GM13977 (cell line): ENCODE results near the gene FRMPD1.

Experiments used
- DNase-seq: peaks from one replicate; pipeline ENCODE4 v3.0.0; 2012; ENCODE audit warnings: low spot score
- in situ Hi-C: fragments of 300-500 bp; cut with MboI; formaldehyde crosslinking; loops from one replicate; pipeline ENCODE4 v1.12.0; 2022; ENCODE audit warnings: low sequenced_read_pairs, low pct_unique_long_range_greater_than_20kb, mixed read lengths, inconsistent platforms; ENCODE audit not compliant: unreplicated experiment
- TF ChIP-seq, protein P1 (sequence below): IDR thresholded peaks from 2 replicates; pipeline ENCODE4 v1.5.1; 2012; ENCODE audit warnings: mild to moderate bottlenecking, control low read depth; ENCODE audit not compliant: insufficient read depth; ENCODE audit errors: extremely low read depth, missing control alignments

Gene FRMPD1

DNA sequence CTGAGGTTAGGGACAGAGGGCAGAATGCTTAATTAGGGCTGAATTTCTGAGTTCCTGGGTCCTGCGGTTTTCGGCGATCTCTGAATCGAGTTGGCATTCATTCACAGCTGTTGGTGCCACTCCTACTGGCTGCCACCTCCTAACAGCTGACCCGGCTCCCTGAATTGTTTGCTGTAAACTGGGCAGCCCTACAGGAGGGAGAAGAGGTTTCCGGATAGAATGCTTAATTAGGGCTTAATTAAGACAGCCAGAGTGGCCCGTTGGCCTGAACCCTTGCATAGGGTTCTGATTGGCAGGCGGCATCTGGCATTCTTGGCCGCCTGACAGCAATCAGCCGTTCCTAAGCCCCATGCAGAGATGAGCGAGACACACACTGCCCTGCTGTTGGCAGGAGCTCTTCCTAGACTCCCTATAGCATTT is 25.7 kb downstream of the FRMPD1 start:
- no peak for DNase-seq
- in situ Hi-C loops: no loop called here
- TF ChIP-seq, protein P1, sequence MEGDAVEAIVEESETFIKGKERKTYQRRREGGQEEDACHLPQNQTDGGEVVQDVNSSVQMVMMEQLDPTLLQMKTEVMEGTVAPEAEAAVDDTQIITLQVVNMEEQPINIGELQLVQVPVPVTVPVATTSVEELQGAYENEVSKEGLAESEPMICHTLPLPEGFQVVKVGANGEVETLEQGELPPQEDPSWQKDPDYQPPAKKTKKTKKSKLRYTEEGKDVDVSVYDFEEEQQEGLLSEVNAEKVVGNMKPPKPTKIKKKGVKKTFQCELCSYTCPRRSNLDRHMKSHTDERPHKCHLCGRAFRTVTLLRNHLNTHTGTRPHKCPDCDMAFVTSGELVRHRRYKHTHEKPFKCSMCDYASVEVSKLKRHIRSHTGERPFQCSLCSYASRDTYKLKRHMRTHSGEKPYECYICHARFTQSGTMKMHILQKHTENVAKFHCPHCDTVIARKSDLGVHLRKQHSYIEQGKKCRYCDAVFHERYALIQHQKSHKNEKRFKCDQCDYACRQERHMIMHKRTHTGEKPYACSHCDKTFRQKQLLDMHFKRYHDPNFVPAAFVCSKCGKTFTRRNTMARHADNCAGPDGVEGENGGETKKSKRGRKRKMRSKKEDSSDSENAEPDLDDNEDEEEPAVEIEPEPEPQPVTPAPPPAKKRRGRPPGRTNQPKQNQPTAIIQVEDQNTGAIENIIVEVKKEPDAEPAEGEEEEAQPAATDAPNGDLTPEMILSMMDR: no peak

DNA sequence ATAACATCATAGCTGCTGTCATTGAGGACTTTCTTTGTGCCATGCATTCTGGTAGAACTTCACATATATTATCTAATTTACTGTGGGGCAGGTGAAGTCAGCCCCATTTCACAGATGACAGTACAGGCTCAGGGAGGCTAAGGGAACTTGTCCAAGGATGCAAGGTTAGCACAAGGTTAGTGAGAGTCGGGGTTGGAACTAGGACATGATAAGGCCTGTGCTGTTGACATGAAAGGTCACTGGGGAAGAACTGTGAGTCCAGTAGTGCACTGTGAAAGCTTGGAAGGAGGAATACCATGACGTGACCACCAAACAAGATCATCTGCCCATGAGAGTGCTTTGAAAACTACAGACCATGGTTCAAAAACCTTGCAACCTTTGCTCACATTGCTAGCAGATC is 26.7 kb downstream of the FRMPD1 start:
- TF ChIP-seq, protein P1: no peak
- in situ Hi-C loops: no loop called here
- no peak for DNase-seq

DNA sequence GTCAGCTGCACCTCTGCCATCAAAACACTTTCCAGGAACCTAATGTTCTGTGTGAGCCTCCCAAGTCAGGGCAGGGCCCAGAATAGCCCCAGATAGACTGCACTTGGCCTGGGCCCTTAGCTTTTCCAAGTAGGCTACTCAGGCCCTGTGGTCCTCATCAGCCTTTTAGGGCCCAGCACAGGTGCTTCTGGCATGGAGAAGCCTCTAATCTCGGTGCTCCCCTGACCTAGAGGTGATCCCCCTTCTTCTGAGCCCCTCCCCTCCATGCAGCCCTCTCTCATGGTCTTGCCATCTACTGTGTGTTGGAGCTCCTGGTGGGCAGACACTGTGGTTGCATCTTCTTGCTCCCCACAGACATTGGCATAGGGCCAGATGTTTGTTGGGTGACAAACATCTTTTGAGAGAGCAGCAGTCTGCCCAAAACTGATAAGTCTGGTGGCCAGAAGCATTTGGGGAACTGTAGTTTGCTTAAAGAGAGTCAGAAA is 28.1 kb downstream of the FRMPD1 start:
- in situ Hi-C loops: no loop called here
- TF ChIP-seq, protein P1: no peak
- DNase-seq: no peak

DNA sequence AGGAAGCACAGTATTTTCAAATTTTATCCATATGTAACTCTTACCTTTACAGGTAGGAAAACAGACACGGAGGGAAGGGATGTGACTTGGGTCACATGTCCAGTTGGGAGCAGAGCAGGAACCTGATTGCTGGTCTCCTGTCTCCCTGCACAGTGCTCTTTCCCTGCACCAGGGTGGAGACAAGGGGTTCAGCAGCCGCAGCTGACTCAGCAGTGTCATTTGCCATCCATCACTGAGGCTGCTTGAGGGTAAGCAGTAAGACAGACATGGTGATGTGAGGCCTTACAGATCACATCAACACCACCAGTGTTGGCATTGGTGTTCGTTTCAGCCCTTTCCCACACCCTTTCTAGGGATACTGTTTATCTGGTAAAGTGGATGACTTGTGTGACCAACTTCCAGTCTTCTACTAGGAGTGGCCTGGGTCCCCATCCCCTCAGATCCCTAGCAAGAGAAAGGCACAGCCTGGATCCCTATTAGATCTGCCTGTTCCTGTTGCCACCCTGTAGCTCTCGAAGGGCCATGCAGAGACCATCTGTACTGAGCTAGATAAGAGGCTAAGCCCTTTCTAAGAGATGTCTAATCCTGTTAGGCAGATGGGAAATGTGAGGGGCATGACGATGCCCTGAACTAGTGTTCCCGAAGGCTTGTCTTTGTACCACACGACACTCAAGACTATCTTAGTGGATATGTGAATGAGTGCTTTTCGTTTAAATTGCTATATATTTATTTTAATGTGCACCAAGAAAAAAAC is 29.1 kb downstream of the FRMPD1 start:
- DNase-seq: no peak
- in situ Hi-C loops: no loop called here
- TF ChIP-seq, protein P1: no peak

DNA sequence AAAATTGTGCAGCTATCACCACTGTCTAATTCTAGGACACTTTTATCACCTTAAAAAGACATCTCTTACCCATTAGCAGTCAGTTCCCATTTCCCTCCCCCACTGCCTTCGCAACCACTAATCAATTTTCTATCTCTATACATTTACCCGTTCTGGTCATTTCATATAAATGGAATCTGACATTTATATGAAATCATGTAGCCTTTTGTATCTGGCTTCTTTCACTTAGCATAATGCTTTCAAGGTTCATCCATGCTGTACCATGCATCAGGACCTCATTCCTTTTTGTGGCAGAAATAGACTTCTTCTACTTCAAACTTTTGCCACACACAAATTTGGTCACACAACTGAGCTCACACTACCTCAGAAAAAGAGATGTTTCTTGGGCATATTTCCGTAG is 32.2 kb downstream of the FRMPD1 start:
- no peak for DNase-seq
- in situ Hi-C loops: no loop called here
- TF ChIP-seq, protein P1: no peak

DNA sequence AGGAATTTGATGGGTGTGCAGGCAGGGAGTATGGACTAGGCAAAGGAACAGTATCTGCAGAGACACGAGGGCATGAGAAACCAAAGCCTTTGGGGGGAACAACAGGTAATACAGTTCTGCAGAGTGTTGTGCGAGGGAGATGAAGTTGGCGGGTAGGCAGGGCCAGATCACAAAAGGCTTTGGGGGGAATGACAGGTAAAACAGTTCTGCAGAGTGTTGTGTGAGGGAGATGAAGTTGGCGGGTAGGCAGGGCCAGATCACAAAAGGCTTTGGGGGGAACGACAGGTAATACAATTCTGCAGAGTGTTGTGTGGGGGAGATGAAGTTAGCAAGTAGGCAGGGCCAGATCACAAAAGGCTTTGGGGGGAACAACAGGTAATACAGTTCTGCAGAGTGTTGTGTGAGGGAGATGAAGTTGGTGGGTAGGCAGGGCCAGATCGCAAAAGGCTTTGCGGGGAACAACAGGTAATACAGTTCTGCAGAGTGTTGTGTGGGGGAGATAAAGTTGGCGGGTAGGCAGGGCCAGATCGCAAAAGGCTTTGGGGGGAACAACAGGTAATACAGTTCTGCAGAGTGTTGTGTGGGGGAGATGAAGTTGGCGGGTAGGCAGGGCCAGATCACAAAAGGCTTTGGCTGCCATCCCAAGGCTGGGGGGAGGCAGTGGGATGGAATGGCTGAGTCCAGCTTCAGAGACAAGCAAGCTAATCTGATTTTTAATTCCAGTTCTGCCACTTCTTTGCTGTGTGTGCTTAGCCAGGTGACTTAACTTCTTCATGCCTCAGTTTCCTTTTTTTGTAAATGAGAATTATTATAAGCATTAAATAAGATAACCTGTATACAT is 33.0 kb downstream of the FRMPD1 start:
- in situ Hi-C loops: no loop called here

More for the DNA sequence above, 33.0 kb downstream of the FRMPD1 start:
- TF ChIP-seq, protein P1: no peak
- no peak for DNase-seq
